ENCODE data around the gene UBAP1L.
"Not testable (repeated sequence)": the region's sequence is repeated elsewhere in the genome, so short reads cannot be mapped to it uniquely, and the experiment has no call there.

UBAP1L gene

GRCh38 chr15:65099336-65099735 lies 15.7 kb downstream of the UBAP1L start:
- TF ChIP-seq POLR2AphosphoS5 (IDR thresholded peaks at IDR 0.05; ENCODE audit: low read depth, low read length) (no peak), POLR2A (IDR thresholded peaks at IDR 0.05; ENCODE audit: low read depth, low read length) (no peak), TAF1 (IDR thresholded peaks at IDR 0.05; ENCODE audit: borderline replicate concordance, low read depth, low read length) (no peak)
- no peak for FAIRE-seq
- no peak for DNase-seq (ENCODE audit: insufficient read length)

DNA sequence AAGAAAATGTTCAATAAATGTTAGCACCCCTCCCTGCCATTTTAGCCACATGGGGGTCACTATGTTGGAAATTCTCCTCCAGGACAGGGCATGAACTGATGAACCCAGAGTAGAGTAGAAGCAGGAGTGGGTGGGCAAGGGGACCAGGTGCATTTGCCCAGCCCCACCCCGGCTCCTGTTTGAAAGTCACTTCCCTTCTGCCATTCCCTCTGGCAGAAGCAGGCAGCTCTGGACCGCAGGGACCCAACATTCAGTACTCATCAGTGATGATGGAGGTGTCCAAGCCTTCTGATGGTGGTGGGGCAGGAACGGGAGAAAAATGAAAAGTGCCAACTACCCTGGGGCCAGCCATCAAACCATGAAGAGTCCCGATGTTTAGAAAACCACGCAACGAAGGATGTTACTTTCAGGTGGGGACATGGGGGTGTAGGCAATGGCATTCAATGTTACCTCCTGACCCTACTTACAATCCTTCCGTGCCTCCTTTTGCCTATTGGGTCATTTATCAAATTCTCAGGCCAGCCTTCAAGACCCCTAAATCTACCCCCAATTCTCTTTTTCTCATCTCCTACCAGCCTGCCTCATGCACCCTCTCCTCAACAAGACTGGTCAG lies 17.2 kb downstream of the UBAP1L start:
- FAIRE-seq (no peak), DNase-seq (ENCODE audit: insufficient read length) (no peak)
- TF ChIP-seq POLR2A (IDR thresholded peaks at IDR 0.05; ENCODE audit: low read depth, low read length) = no peak

GRCh38 chr15:65096481-65097385 lies 18.3 kb downstream of the UBAP1L start:
- TF ChIP-seq POLR2AphosphoS5 (IDR thresholded peaks at IDR 0.05; ENCODE audit: low read depth, low read length) = no peak
- no peak for TF ChIP-seq TAF1 (IDR thresholded peaks at IDR 0.05; ENCODE audit: borderline replicate concordance, low read depth, low read length)
- no peak for TF ChIP-seq POLR2A (IDR thresholded peaks at IDR 0.05; ENCODE audit: low read depth, low read length)
- FAIRE-seq = no peak
- DNase-seq (ENCODE audit: insufficient read length) = no peak

DNA sequence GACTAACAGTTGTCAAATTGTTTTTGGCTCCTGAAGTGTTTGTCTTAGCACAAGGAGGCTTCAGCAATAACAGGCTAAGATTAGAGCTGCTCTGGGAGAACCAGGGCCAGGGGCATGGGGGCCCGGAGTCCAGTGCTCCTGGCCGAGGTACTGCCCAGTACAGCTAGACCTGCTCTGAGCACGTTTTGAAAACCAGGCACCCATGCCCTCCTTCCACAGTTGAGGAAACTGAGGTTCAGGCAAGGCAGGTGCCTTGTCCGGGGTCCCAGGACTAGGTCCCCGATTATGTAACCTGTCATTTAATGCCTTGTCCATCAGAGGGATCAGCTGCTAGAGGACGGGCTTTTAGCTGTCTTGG lies 19.3 kb downstream of the UBAP1L start:
- no peak for TF ChIP-seq POLR2A (IDR thresholded peaks at IDR 0.05; ENCODE audit: low read depth, low read length)
- no peak for TF ChIP-seq POLR2AphosphoS5 (IDR thresholded peaks at IDR 0.05; ENCODE audit: low read depth, low read length)
- TF ChIP-seq TAF1 (IDR thresholded peaks at IDR 0.05; ENCODE audit: borderline replicate concordance, low read depth, low read length) = no peak
- DNase-seq (ENCODE audit: insufficient read length) (no peak), FAIRE-seq (no peak)

- TF ChIP-seq POLR2A (IDR thresholded peaks at IDR 0.05; ENCODE audit: low read depth, low read length) = no peak
- no peak for TF ChIP-seq POLR2AphosphoS5 (IDR thresholded peaks at IDR 0.05; ENCODE audit: low read depth, low read length)
- no peak for TF ChIP-seq TAF1 (IDR thresholded peaks at IDR 0.05; ENCODE audit: borderline replicate concordance, low read depth, low read length)
- FAIRE-seq = no peak
- no peak for DNase-seq (ENCODE audit: insufficient read length)
Observed at GRCh38 chr15:65095011-65095746, 19.8 kb downstream of the UBAP1L start.

- TF ChIP-seq TAF1 (IDR thresholded peaks at IDR 0.05; ENCODE audit: borderline replicate concordance, low read depth, low read length) = no peak
- no peak for DNase-seq (ENCODE audit: insufficient read length)
- FAIRE-seq = no peak
Observed at GRCh38 chr15:65094294-65094995, 20.6 kb downstream of the UBAP1L start.

DNA sequence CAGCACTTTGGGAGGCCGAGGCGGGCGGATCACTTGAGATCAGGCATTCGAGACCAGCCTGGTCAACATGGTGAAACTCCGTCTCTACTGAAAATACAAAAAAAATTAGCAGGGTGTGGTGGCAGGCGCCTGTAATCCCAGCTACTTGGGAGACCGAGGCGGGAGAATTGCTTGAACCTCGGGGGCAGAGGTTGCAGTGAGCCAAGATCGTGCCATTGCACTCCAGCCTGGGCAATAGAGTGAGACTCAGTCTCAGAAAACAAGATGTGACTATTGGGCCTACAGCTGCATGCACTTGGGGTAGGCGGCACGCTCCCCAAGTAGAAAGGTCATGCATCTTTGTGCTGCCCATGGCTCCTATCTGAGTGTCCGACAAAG lies 21.2 kb downstream of the UBAP1L start:
- not testable (repeated sequence) for DNase-seq (ENCODE audit: insufficient read length); FAIRE-seq

- TF ChIP-seq TAF1 (IDR thresholded peaks at IDR 0.05; ENCODE audit: borderline replicate concordance, low read depth, low read length) (no peak), POLR2A (IDR thresholded peaks at IDR 0.05; ENCODE audit: low read depth, low read length) (no peak), POLR2AphosphoS5 (IDR thresholded peaks at IDR 0.05; ENCODE audit: low read depth, low read length) (no peak)
- DNase-seq (ENCODE audit: insufficient read length) (no peak), FAIRE-seq (no peak)
Observed at GRCh38 chr15:65092911-65093792, 21.8 kb downstream of the UBAP1L start.

DNA sequence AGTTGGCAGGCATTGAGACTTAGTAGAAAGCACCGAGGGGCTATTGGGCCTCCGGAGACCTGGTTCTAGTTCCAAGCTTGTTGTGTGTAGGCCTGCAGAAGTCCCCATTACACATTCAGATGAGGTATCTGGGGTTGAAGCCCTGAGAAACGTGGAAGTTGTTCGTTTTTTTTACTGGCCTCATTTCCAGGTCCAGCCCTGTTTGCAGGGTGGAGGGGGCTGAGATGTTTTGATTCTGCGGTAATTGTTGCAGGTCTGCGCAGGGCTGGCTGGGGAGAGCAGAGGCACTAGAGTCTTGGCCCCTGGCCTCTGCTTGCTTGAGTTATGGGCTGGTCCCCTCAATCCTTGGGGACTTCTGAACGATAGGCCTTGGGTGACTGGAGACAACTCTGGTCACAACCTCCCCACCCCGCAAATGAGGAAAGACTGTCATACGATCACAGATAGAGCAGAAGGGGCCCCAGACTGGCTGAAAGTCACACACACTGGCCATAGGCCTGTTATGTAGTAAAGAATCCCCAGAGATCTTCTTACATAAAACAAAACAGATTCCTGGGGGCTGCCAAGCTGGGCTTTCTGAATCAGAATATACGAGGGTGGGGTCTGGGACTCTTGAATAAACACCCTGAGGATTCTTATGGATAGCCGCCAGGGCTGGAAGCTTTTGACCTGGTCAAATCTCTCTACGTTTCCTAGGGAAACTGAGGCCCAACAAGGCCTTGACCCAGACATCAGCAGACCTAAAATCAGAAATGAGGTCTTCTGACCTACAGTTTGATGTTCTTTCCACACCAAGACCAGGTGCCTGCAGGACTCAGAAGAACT lies 22.8 kb downstream of the UBAP1L start:
- no peak for DNase-seq (ENCODE audit: insufficient read length)
- no peak for TF ChIP-seq POLR2A (IDR thresholded peaks at IDR 0.05; ENCODE audit: low read depth, low read length)
- TF ChIP-seq TAF1 (IDR thresholded peaks at IDR 0.05; ENCODE audit: borderline replicate concordance, low read depth, low read length) = no peak
- TF ChIP-seq POLR2AphosphoS5 (IDR thresholded peaks at IDR 0.05; ENCODE audit: low read depth, low read length) = no peak
- FAIRE-seq = no peak

DNA sequence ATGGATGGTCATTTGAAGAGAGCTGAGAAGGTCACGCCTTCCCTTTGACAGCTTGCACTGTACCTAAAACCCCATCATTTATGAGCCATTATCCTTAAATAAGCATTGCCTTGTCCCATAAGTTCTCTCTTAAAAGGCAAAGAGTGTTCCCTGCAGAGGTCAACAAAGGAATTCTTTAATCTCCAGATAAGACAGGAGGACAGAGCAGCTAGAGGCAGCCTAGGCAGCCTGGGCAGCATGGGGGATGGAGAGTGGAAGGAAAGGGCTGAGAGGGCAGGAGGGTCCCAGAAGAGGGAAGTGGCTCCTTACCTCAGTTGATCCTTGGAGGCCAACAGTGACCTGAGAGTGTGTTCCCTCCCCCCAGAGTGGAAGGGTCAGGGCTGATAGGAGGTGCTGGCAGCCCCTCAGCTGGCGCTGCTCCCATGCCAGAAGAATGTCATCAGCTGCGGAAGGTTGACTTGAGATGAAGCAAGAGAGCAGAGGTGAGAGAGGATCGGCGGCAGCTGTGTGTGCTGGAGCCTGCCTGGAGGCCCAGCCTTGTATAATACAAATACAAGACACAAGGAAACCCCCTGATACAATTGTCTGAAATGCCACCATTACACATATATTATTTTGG lies 25.7 kb downstream of the UBAP1L start:
- no peak for TF ChIP-seq POLR2A (IDR thresholded peaks at IDR 0.05; ENCODE audit: low read depth, low read length)
- no peak for DNase-seq (ENCODE audit: insufficient read length)
- no peak for FAIRE-seq

Data from GM12892 (cell line).